Body of pancreas (tissue), 4 donors: ENCODE results near the gene CUTA. TPM values are rescaled to one million over a fixed set of nuclear protein-coding genes. Genes with fewer than 3 reads are reported as not detected.

ENCODE experiments used
- ATAC-seq: fragments of 150-250 bp; one replicate; pipeline ENCODE4 v1.9.1; 2016
- DNase-seq, 4 donors: peaks; one replicate each; pipeline ENCODE4 v3.0.0-alpha.2; 2019
- H3K27ac ChIP-seq, 4 donors: fragments of 200-600 bp; sonication (generic); 1 replicate in 3 of 4; 2 replicates in 1 of 4; pipeline versions ENCODE4 v1.5.1 to v1.6.1; 2016 to 2019; ENCODE audit warnings: mild to moderate bottlenecking in 1 of 4, mixed read lengths in 1 of 4, moderate library complexity in 1 of 4
- H3K27me3 ChIP-seq, 2 donors: fragments of 200-600 bp; sonication (generic); one replicate each; pipeline ENCODE4 v1.6.0; 2016; ENCODE audit warnings: mild to moderate bottlenecking in 1 of 2
- H3K36me3 ChIP-seq, 2 donors: fragments of 200-600 bp; sonication (generic); replicated peaks in 1 of 2; 2 replicates each; pipeline ENCODE4 v1.5.1; 2016; ENCODE audit warnings: low read depth in 2 of 2; ENCODE audit not compliant: insufficient read depth in 1 of 2
- H3K4me1 ChIP-seq: fragments of 200-600 bp; sonication (generic); one replicate; pipeline ENCODE4 v1.6.0; 2016
- H3K4me3 ChIP-seq, 2 donors: fragments of 200-600 bp; sonication (generic); 1 replicate in 1 of 2; 2 replicates in 1 of 2; pipeline ENCODE4 v1.5.1; 2016 to 2019
- H3K9me3 ChIP-seq, 3 donors: fragments of 200-600 bp; sonication (generic); 1 replicate in 2 of 3; 2 replicates in 1 of 3; pipeline ENCODE4 v1.5.1; 2016
- CTCF ChIP-seq, 7 experiments: fragments of 450-650 bp in 4 of 7; fragments of 200-600 bp in 3 of 7; sonication (generic) in 3 of 7; IDR thresholded peaks; one replicate each; pipeline ENCODE4 v1.5.1; 2016 to 2019; ENCODE audit warnings: antibody characterized with exemption in 7 of 7
- POLR2A ChIP-seq, 3 donors: fragments of 450-650 bp; IDR thresholded peaks; one replicate each; pipeline ENCODE4 v1.6.1; 2016; ENCODE audit warnings: antibody characterized with exemption in 3 of 3, mild to moderate bottlenecking in 2 of 3
- WGBS, 2 donors: methylation state at CpG; one replicate each; pipeline ENCODE4 v1.1.5; 2017; 5-methylcytosine and 5-hydroxymethylcytosine counted together
- intact Hi-C: fragments of 100-400 bp; cut with DNase I; formaldehyde crosslinking; loops from one replicate; pipeline ENCODE4 v1.15.1; 2023
- total RNA-seq, 2 donors: library from RNA; depleted of rRNA; stranded (reverse); fragments of >200 nt; gene quantifications; one replicate each; pipeline ENCODE4 v1.1.0, GENCODE V29; 2016

The CUTA gene
- total RNA-seq, 2 donors from 2014 or later = 87.7 to 126 TPM

GRCh38 chr6:33425668-33426577, 8.0 kb upstream of the CUTA start:
- H3K4me3 ChIP-seq = peak overlapping the region; percentile 38 to 47
- H3K27ac ChIP-seq = peak overlapping the region; percentile 82 to 92 (median 88)
- DNase-seq (peak; percentile 81 to 87 (median 83)), ATAC-seq (peak; percentile 76)
- WGBS, 2 donors = 1% methylated on average over 24 to 33 of the region's 43 CpGs
- peak in 2 of 3 donors; percentile 57 to 71 for TF ChIP-seq POLR2A (IDR thresholded peaks at IDR 0.05)
- peak; percentile 36 to 58 (median 54) for TF ChIP-seq CTCF (IDR thresholded peaks at IDR 0.05)
- H3K9me3 ChIP-seq = no peaks in the 10 kb centered on the region
- H3K27me3 ChIP-seq = no peaks in the 10 kb centered on the region
- intact Hi-C loops = no loop called here
- H3K4me1 ChIP-seq = peaks cover 28% of the 10 kb centered on the region
- no peaks in the 10 kb centered on the region for H3K36me3 ChIP-seq

- intact Hi-C loops = no loop called here
- no peaks in the 10 kb centered on the region for H3K36me3 ChIP-seq
- 13 to 16% methylated on average over 12 of the region's 12 CpGs for WGBS, 2 donors
- H3K27ac ChIP-seq = peak overlapping the region; percentile 82 to 92 (median 88)
- peaks cover 28% of the 10 kb centered on the region for H3K4me1 ChIP-seq
- ATAC-seq = peak; percentile 8
- TF ChIP-seq CTCF (IDR thresholded peaks at IDR 0.05) (no peak), POLR2A (IDR thresholded peaks at IDR 0.05) (no peak)
- peak overlapping the region; percentile 38 to 47 for H3K4me3 ChIP-seq
- H3K27me3 ChIP-seq = no peaks in the 10 kb centered on the region
- DNase-seq = no peak
- H3K9me3 ChIP-seq = no peaks in the 10 kb centered on the region
Observed at GRCh38 chr6:33424855-33425667, 7.2 kb upstream of the CUTA start.

GRCh38 chr6:33423777-33424176, 5.9 kb upstream of the CUTA start:
- TF ChIP-seq POLR2A (IDR thresholded peaks at IDR 0.05) = no peak
- TF ChIP-seq CTCF (IDR thresholded peaks at IDR 0.05) = no peak
- Histone ChIP-seq H3K4me1 (peaks cover 33% of the 10 kb centered on the region), H3K4me3 (no peak overlapping the region), H3K27ac (no peak overlapping the region), H3K27me3 (no peaks in the 10 kb centered on the region), H3K9me3 (no peaks in the 10 kb centered on the region), H3K36me3 (no peaks in the 10 kb centered on the region)
- DNase-seq = no peak
- intact Hi-C loops = no loop called here
- ATAC-seq = no peak
- WGBS, 2 donors = 76 to 87% methylated on average over 2 of the region's 2 CpGs

GRCh38 chr6:33421344-33421643, 3.4 kb upstream of the CUTA start:
- 75 to 78% methylated on average over 2 of the region's 2 CpGs for WGBS, 2 donors
- TF ChIP-seq POLR2A (IDR thresholded peaks at IDR 0.05) (no peak), CTCF (IDR thresholded peaks at IDR 0.05) (no peak)
- H3K9me3 ChIP-seq = no peaks in the 10 kb centered on the region
- intact Hi-C loops = no loop called here
- DNase-seq (no peak), ATAC-seq (no peak)
- peaks cover 39% of the 10 kb centered on the region for H3K4me1 ChIP-seq
- H3K4me3 ChIP-seq = no peak overlapping the region
- H3K27me3 ChIP-seq = no peaks in the 10 kb centered on the region
- no peaks in the 10 kb centered on the region for H3K36me3 ChIP-seq
- H3K27ac ChIP-seq = no peak overlapping the region
